Right lobe of liver (tissue), 4 donors: ENCODE data around the gene EPHA3.

Experiments used
- CTCF ChIP-seq, 4 donors: fragments of 200-600 bp in 3 of 4; fragments of 450-650 bp in 1 of 4; IDR thresholded peaks; one replicate each; pipeline versions ENCODE4 v1.5.1 to v1.8.0; 2016 to 2022; ENCODE audit warnings: antibody characterized with exemption in 4 of 4, mild to moderate bottlenecking in 2 of 4
- POLR2A ChIP-seq: fragments of 450-650 bp; IDR thresholded peaks from one replicate; pipeline ENCODE4 v1.6.1; 2017; ENCODE audit warnings: antibody characterized with exemption, mild to moderate bottlenecking
- donor health status: DM: no; HTN: no; CAD: no.
- donor health status: DM: no; HTN: no; CAD: no.
- donor health status: DM: no; HTN: yes; CAD: no.

DNA sequence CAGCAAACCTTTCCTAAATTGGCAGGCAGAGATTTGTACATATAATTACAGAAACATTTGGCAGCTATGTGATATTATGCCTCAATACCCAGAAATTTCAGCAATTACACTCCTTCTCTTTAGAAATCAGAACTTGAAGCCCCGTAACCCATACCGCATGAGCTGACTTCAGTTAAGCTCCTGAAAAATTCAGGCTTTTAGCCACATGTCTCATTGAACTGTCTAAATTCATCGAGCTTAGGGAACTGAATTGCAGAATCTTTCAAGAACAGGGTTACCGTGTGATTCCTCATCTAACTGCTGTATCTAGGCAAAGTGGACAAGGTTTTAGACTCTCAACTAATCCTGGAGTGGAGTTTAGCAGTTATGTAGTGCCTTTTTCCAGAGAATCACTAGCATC is 333.0 kb downstream of the EPHA3 start:
- TF ChIP-seq CTCF (IDR thresholded peaks at IDR 0.05) (no peak), POLR2A (no peak)
